Tibial nerve (tissue), 4 donors: ENCODE measurements around the gene GOPC.

ENCODE experiments used
- CTCF ChIP-seq, 5 experiments: fragments of 200-600 bp in 3 of 5; fragments of 450-650 bp in 2 of 5; sonication (generic) in 3 of 5; IDR thresholded peaks; one replicate each; pipeline ENCODE4 v1.5.1; 2016 to 2019; ENCODE audit warnings: antibody characterized with exemption in 5 of 5, mild to moderate bottlenecking in 3 of 5, moderate library complexity in 2 of 5
- EP300 ChIP-seq, 2 donors: sonication (generic); formaldehyde crosslinking; IDR thresholded peaks; one replicate each; pipeline ENCODE4 v1.6.1; 2017; ENCODE audit warnings: antibody characterized with exemption in 2 of 2, mild to moderate bottlenecking in 1 of 2

GRCh38 chr6:117555882-117556498, 46.3 kb downstream of the GOPC start:
- TF ChIP-seq CTCF (IDR thresholded peaks at IDR 0.05) = peak; percentile 76 to 84 (median 79)
- no peak for TF ChIP-seq EP300 (IDR thresholded peaks at IDR 0.05)
